SU-DHL-6 (cell line): ENCODE results near the gene PLCH1.

Experiments used
- H2AFZ ChIP-seq: fragments of 200-600 bp; sonication (generic); 2 replicates; pipeline ENCODE4 v1.6.1; 2014; ENCODE audit warnings: low read depth, mild to moderate bottlenecking, moderate library complexity, mixed read lengths, antibody characterized with exemption, low read length; ENCODE audit not compliant: severe bottlenecking
- H3F3A ChIP-seq: fragments of 200-600 bp; shearing (Covaris generic); 2 replicates; pipeline ENCODE4 v1.6.0; 2016; ENCODE audit warnings: antibody characterized with exemption, mild to moderate bottlenecking; ENCODE audit not compliant: insufficient read depth
- H3K27ac ChIP-seq: fragments of 200-600 bp; sonication (generic); 2 replicates; pipeline ENCODE4 v1.5.1; 2016; ENCODE audit warnings: low read depth, mild to moderate bottlenecking, low read length, moderate library complexity, mixed read lengths
- H3K27me3 ChIP-seq: fragments of 200-600 bp; sonication (generic), shearing (Covaris generic); 2 replicates; pipeline ENCODE4 v1.6.0; 2014; ENCODE audit warnings: mild to moderate bottlenecking, low read length
- H3K36me3 ChIP-seq: fragments of 200-600 bp; sonication (generic); 2 replicates; pipeline ENCODE4 v1.6.1; 2014; ENCODE audit warnings: mild to moderate bottlenecking, low read length, mixed read lengths
- H3K4me2 ChIP-seq: fragments of 300-600, 200-600 bp; shearing (Covaris generic), sonication (generic); 2 replicates; pipeline ENCODE4 v1.6.0; 2014; ENCODE audit warnings: low read length, low read depth, mild to moderate bottlenecking; ENCODE audit not compliant: poor library complexity, severe bottlenecking
- H3K4me3 ChIP-seq: fragments of 200-600 bp; sonication (generic); 2 replicates; pipeline ENCODE4 v1.5.1; 2014; ENCODE audit warnings: antibody characterized with exemption, low read length, mild to moderate bottlenecking, mixed read lengths; ENCODE audit not compliant: insufficient read depth, poor library complexity, severe bottlenecking
- H3K79me2 ChIP-seq: fragments of 200-600 bp; sonication (generic); 2 replicates; pipeline ENCODE4 v1.6.1; 2014; ENCODE audit warnings: mild to moderate bottlenecking, low read length, moderate library complexity; ENCODE audit not compliant: insufficient read depth
- H3K9ac ChIP-seq: fragments of 200-600 bp; sonication (generic); 2 replicates; pipeline ENCODE4 v1.7.0; 2014; ENCODE audit warnings: mild to moderate bottlenecking, low read length
- H3K9me2 ChIP-seq: fragments of 200-600 bp; sonication (generic); replicated peaks from 2 replicates; pipeline ENCODE4 v1.6.1; 2014; ENCODE audit warnings: low read length; ENCODE audit not compliant: insufficient read depth
- H3K9me3 ChIP-seq: fragments of 200-600 bp; sonication (generic); 2 replicates; pipeline ENCODE4 v1.6.1; 2014; ENCODE audit warnings: low read length, mixed read lengths; ENCODE audit not compliant: insufficient read depth
- H4K20me1 ChIP-seq: fragments of 200-600 bp; sonication (generic); 2 replicates; pipeline ENCODE4 v1.6.1; 2014; ENCODE audit warnings: low read depth, mild to moderate bottlenecking, antibody characterized with exemption, low read length, moderate library complexity, mixed read lengths
- EZH2phosphoT487 ChIP-seq: fragments of 200-600 bp; sonication (generic), shearing (Covaris generic); conservative IDR thresholded peaks from 2 replicates; pipeline ENCODE4 v1.6.1; 2018; ENCODE audit warnings: mild to moderate bottlenecking, antibody characterized with exemption, low read length, moderate library complexity, mixed read lengths
- TF ChIP-seq, protein P1 (sequence below): fragments of 200-600 bp; sonication (generic); IDR thresholded peaks from one replicate; pipeline ENCODE4 v1.5.1; 2017; ENCODE audit warnings: antibody characterized with exemption, mild to moderate bottlenecking, low read length, moderate library complexity; ENCODE audit not compliant: insufficient read depth, poor library complexity, severe bottlenecking

PLCH1 gene

DNA sequence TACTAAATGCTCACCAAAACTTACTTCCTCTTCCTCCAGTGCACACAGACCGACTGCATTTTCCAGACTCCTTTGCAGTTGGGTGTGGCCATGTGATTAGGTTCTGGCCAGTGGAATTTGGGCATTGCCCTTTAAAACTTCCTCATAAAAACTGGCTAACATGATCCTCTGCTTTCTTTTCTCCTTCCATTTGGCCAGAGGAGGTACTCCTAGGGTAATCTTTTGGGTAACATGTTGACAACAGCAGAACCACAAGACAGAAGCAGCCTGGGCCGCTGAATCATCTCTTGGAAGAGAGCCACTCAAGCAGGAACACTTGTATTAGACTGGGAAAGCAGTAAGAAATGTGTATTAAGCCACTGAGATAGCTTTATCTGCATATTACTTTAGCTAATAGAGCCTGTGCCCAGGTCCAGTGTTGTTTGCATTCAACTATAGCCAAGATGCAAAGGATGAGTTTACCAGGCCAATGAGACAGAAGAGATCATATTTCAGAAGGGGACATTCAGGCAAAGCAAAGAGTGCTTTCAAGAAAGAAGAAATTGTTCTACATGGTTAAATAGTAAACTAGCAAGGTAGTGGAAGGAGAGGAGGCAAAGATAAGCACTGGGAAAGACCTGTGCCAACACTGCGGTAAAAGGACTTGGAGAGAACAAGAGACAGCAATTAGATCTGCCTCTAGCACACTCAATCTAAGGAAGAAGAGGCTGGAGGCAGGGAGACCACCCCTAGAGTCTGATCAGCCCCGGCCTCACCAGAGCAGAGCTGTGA lies 79.8 kb downstream of the PLCH1 start:
- H3K27ac ChIP-seq: no peak overlapping the region
- no peaks in the 10 kb centered on the region for H3K27me3 ChIP-seq
- H3K9me2 ChIP-seq: no peaks in the 10 kb centered on the region
- H2AFZ ChIP-seq: no peak overlapping the region
- H3K4me2 ChIP-seq: no peak overlapping the region
- H3K36me3 ChIP-seq: no peaks in the 10 kb centered on the region
- H3K4me3 ChIP-seq: no peak overlapping the region
- H3K9me3 ChIP-seq: no peaks in the 10 kb centered on the region
- no peaks in the 10 kb centered on the region for H3F3A ChIP-seq
- TF ChIP-seq, protein P1, sequence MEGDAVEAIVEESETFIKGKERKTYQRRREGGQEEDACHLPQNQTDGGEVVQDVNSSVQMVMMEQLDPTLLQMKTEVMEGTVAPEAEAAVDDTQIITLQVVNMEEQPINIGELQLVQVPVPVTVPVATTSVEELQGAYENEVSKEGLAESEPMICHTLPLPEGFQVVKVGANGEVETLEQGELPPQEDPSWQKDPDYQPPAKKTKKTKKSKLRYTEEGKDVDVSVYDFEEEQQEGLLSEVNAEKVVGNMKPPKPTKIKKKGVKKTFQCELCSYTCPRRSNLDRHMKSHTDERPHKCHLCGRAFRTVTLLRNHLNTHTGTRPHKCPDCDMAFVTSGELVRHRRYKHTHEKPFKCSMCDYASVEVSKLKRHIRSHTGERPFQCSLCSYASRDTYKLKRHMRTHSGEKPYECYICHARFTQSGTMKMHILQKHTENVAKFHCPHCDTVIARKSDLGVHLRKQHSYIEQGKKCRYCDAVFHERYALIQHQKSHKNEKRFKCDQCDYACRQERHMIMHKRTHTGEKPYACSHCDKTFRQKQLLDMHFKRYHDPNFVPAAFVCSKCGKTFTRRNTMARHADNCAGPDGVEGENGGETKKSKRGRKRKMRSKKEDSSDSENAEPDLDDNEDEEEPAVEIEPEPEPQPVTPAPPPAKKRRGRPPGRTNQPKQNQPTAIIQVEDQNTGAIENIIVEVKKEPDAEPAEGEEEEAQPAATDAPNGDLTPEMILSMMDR: no peak
- TF ChIP-seq EZH2phosphoT487: no peak
- no peak overlapping the region for H3K9ac ChIP-seq
- no peaks in the 10 kb centered on the region for H3K79me2 ChIP-seq
- H4K20me1 ChIP-seq: no peaks in the 10 kb centered on the region

DNA sequence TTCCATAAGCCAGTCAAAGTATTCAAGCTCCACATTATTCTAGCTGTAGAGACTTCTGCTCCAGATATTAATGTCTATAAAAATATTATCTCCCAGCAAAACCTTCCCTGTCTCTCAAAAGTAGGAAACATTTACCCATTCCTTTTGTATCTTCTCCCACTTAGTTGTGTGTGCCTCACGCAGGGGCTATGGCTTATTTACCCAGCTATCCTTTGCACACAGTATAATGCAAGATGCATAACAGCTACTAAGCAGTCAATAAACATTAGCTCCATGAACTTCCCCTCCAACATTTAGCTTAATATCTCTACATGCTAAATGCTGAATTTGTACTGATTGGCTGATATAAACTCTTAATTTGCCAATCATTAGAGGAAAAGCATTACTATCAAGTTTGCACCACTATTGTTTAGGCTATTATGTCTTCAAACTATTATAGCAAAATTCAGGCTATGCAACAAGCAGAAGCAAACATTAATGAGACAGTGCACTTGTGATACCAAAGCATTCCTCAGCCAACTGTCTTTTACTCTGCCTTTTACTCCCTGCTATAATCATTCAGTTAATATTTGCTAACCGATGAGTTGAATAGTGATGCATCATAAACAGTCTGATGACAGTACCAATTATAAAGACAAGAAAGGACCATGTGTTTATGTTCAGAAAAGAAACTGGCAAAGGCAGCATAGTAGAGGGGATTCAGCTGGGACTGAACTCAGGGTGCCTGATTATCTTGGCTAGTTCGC lies 81.2 kb downstream of the PLCH1 start:
- Histone ChIP-seq H3K9ac (no peak overlapping the region), H3K4me2 (no peak overlapping the region), H3K9me3 (no peaks in the 10 kb centered on the region)

DNA sequence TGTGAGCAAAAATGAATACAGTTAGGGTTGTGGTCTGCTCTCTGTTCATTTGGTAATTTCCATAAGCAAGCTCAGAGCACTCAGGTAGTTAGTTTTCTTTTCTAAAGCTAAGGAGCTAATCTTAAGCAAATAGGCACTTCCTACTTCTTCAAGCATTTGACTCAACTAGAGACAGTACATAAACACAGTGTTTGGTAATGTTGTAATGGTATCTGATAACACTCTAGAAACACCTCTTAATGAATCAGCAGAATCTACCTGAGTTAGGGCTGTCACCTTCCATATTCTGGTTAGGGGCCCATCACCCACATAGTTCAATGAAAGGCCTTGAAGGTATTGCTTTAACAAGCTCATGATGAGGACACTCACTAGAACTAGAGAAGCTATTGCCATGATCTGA lies 83.1 kb downstream of the PLCH1 start:
- H3F3A ChIP-seq: no peaks in the 10 kb centered on the region

More for the DNA sequence above, 81.2 kb downstream of the PLCH1 start:
- Histone ChIP-seq H2AFZ (no peak overlapping the region), H3K27me3 (no peaks in the 10 kb centered on the region), H4K20me1 (no peaks in the 10 kb centered on the region), H3K9me2 (no peaks in the 10 kb centered on the region), H3K36me3 (no peaks in the 10 kb centered on the region), H3F3A (no peaks in the 10 kb centered on the region), H3K4me3 (no peak overlapping the region), H3K27ac (no peak overlapping the region), H3K79me2 (no peaks in the 10 kb centered on the region)
- TF ChIP-seq, protein P1: no peak
- TF ChIP-seq EZH2phosphoT487: no peak

More for the DNA sequence above, 83.1 kb downstream of the PLCH1 start:
- H4K20me1 ChIP-seq: no peaks in the 10 kb centered on the region
- no peaks in the 10 kb centered on the region for H3K9me2 ChIP-seq
- H3K4me2 ChIP-seq: no peak overlapping the region
- H2AFZ ChIP-seq: no peak overlapping the region
- H3K79me2 ChIP-seq: no peaks in the 10 kb centered on the region
- no peaks in the 10 kb centered on the region for H3K27me3 ChIP-seq
- no peak overlapping the region for H3K27ac ChIP-seq
- no peaks in the 10 kb centered on the region for H3K36me3 ChIP-seq
- H3K9ac ChIP-seq: no peak overlapping the region
- H3K4me3 ChIP-seq: no peak overlapping the region
- no peaks in the 10 kb centered on the region for H3K9me3 ChIP-seq
- no peak for TF ChIP-seq EZH2phosphoT487
- TF ChIP-seq, protein P1: no peak
